H9 (cell line): ENCODE results near the gene BCAS3. TPM values are rescaled to one million over a fixed set of nuclear protein-coding genes. Genes with fewer than 3 reads are reported as not detected.

Source experiments
- DNase-seq: peaks from one replicate; pipeline ENCODE4 v3.0.0-alpha.2; 2017
- H2AFZ ChIP-seq: one replicate; pipeline ENCODE4 v1.6.1; 2013; ENCODE audit warnings: mild to moderate bottlenecking, low read length, control low read depth, moderate library complexity
- H2AK5ac ChIP-seq: 2 replicates; pipeline ENCODE4 v1.6.1; 2013; ENCODE audit warnings: low read length, control low read depth, mixed read lengths; ENCODE audit not compliant: insufficient read length
- H2BK120ac ChIP-seq: one replicate; pipeline ENCODE4 v1.6.1; 2013; ENCODE audit warnings: low read depth, mild to moderate bottlenecking, low read length, control low read depth, inconsistent platforms; ENCODE audit not compliant: poor library complexity, severe bottlenecking
- H2BK12ac ChIP-seq: 2 replicates; pipeline ENCODE4 v1.6.1; 2013; ENCODE audit warnings: low read length, control low read depth, mixed read lengths, low read depth; ENCODE audit not compliant: insufficient read length
- H2BK15ac ChIP-seq: 2 replicates; pipeline ENCODE4 v1.6.1; 2013; ENCODE audit warnings: low read depth, low read length, control low read depth
- H2BK20ac ChIP-seq: one replicate; pipeline ENCODE4 v1.6.1; 2013; ENCODE audit warnings: low read depth, mild to moderate bottlenecking, low read length, control low read depth, inconsistent platforms; ENCODE audit not compliant: poor library complexity, severe bottlenecking
- H2BK5ac ChIP-seq: 2 replicates; pipeline ENCODE4 v1.6.1; 2013; ENCODE audit warnings: low read length, control low read depth, mixed read lengths; ENCODE audit not compliant: insufficient read length
- H3K14ac ChIP-seq: 2 replicates; pipeline ENCODE4 v1.6.1; 2013; ENCODE audit warnings: low read length, control low read depth; ENCODE audit not compliant: insufficient read depth
- H3K18ac ChIP-seq: 2 replicates; pipeline ENCODE4 v1.6.1; 2013; ENCODE audit warnings: low read depth, mild to moderate bottlenecking, mixed read lengths, low read length, control low read depth; ENCODE audit not compliant: insufficient read length
- H3K23ac ChIP-seq: 2 replicates; pipeline ENCODE4 v1.6.1; 2013; ENCODE audit warnings: low read length, control low read depth, mixed read lengths, low read depth; ENCODE audit not compliant: insufficient read length
- H3K23me2 ChIP-seq: 2 replicates; pipeline ENCODE4 v1.6.1; 2013; ENCODE audit warnings: low read depth, mild to moderate bottlenecking, mixed read lengths, low read length, control low read depth; ENCODE audit not compliant: insufficient read length, poor library complexity, severe bottlenecking
- H3K27ac ChIP-seq: 2 replicates; pipeline ENCODE4 v1.5.1; 2013; ENCODE audit warnings: low read length, control low read depth, mixed read lengths, low read depth; ENCODE audit not compliant: insufficient read length
- H3K27me3 ChIP-seq: 2 replicates; pipeline ENCODE4 v1.6.1; 2013; ENCODE audit warnings: low read length, control low read depth, inconsistent platforms; ENCODE audit not compliant: insufficient read depth
- H3K4ac ChIP-seq: 2 replicates; pipeline ENCODE4 v1.6.1; 2013; ENCODE audit warnings: low read depth, mild to moderate bottlenecking, control low read depth, inconsistent platforms, low read length, moderate library complexity
- H3K4me1 ChIP-seq: 2 replicates; pipeline ENCODE4 v1.6.1; 2013; ENCODE audit warnings: low read length, control low read depth, inconsistent platforms; ENCODE audit not compliant: insufficient read depth
- H3K4me2 ChIP-seq: 2 replicates; pipeline ENCODE4 v1.6.1; 2013; ENCODE audit warnings: low read length, control low read depth, mixed read lengths; ENCODE audit not compliant: insufficient read length, insufficient read depth
- H3K56ac ChIP-seq: 2 replicates; pipeline ENCODE4 v1.6.1; 2013; ENCODE audit warnings: low read depth, mild to moderate bottlenecking, mixed read lengths, low read length, control low read depth; ENCODE audit not compliant: insufficient read length
- H3K79me1 ChIP-seq: 2 replicates; pipeline ENCODE4 v1.6.1; 2013; ENCODE audit warnings: low read depth, mild to moderate bottlenecking, moderate library complexity, low read length, control low read depth, inconsistent platforms; ENCODE audit not compliant: insufficient read depth, poor library complexity, severe bottlenecking
- H3K79me2 ChIP-seq: 2 replicates; pipeline ENCODE4 v1.6.1; 2013; ENCODE audit warnings: low read length, control low read depth, inconsistent platforms; ENCODE audit not compliant: insufficient read depth
- H3K9ac ChIP-seq: 2 replicates; pipeline ENCODE4 v1.6.1; 2013; ENCODE audit warnings: low read length, control low read depth, mixed read lengths; ENCODE audit not compliant: insufficient read length; ENCODE audit errors: extremely low read depth
- H3K9me3 ChIP-seq: one replicate; pipeline ENCODE4 v1.6.1; 2013; ENCODE audit warnings: low read depth, low read length, inconsistent platforms; ENCODE audit not compliant: control insufficient read depth
- H3T11ph ChIP-seq: one replicate; pipeline ENCODE4 v1.6.1; 2013; ENCODE audit warnings: mild to moderate bottlenecking, low read length, control low read depth, inconsistent platforms
- H4K20me1 ChIP-seq: one replicate; pipeline ENCODE4 v1.6.1; 2013; ENCODE audit not compliant: control insufficient read depth, insufficient read length, insufficient read depth
- H4K5ac ChIP-seq: 2 replicates; pipeline ENCODE4 v1.6.1; 2013; ENCODE audit warnings: low read depth, mild to moderate bottlenecking, mixed read lengths, low read length, control low read depth; ENCODE audit not compliant: insufficient read length
- H4K8ac ChIP-seq: replicated peaks from 2 replicates; pipeline ENCODE4 v1.6.1; 2013; ENCODE audit warnings: low read length, control low read depth, mixed read lengths, low read depth; ENCODE audit not compliant: insufficient read length
- H4K91ac ChIP-seq: 2 replicates; pipeline ENCODE4 v1.6.1; 2013; ENCODE audit warnings: low read depth, mild to moderate bottlenecking, moderate library complexity, mixed read lengths, low read length, control low read depth; ENCODE audit not compliant: insufficient read length
- H3K27ac Mint-ChIP-seq, 3 experiments: 2 replicates in 2 of 3; 3 replicates in 1 of 3; pipeline ENCODE4 v1.8.0; 2020 to 2021; ENCODE audit warnings: mixed read lengths in 3 of 3, mild to moderate bottlenecking in 1 of 3, moderate library complexity in 1 of 3
- H3K27me3 Mint-ChIP-seq: 2 replicates; pipeline ENCODE4 v1.8.0; 2021; ENCODE audit warnings: low read depth, mild to moderate bottlenecking, moderate library complexity, mixed read lengths
- H3K36me3 Mint-ChIP-seq, 3 experiments: 2 replicates in 2 of 3; 3 replicates in 1 of 3; pipeline ENCODE4 v1.8.0; 2020 to 2021; ENCODE audit warnings: low read depth in 3 of 3, mixed read lengths in 3 of 3; ENCODE audit not compliant: insufficient read depth in 1 of 3
- H3K4me1 Mint-ChIP-seq, 2 experiments: 2 replicates each; pipeline ENCODE4 v1.8.0; 2020; ENCODE audit warnings: mixed read lengths in 2 of 2
- H3K4me3 Mint-ChIP-seq, 2 experiments: 2 replicates in 1 of 2; 3 replicates in 1 of 2; pipeline ENCODE4 v1.8.0; 2020 to 2021; ENCODE audit warnings: mild to moderate bottlenecking in 2 of 2, mixed read lengths in 2 of 2, moderate library complexity in 1 of 2
- H3K9me3 Mint-ChIP-seq, 2 experiments: 2 replicates in 1 of 2; 3 replicates in 1 of 2; pipeline ENCODE4 v1.8.0; 2020; ENCODE audit warnings: mild to moderate bottlenecking in 2 of 2, mixed read lengths in 2 of 2, moderate library complexity in 1 of 2
- CTCF ChIP-seq: fragments of 200-600 bp; sonication (generic); conservative IDR thresholded peaks from 3 replicates; pipeline ENCODE4 v1.8.0; 2021; ENCODE audit warnings: antibody characterized with exemption, mild to moderate bottlenecking
- WGBS: extraction: QIAGEN DNeasy Blood & Tissue Kit; methylation state at CpG from one replicate; pipeline ENCODE4 v1.1.7; 2013; ENCODE audit warnings: missing lambda C conversion rate, low lambda C conversion rate, mixed read lengths; ENCODE audit not compliant: insufficient read length; ENCODE audit errors: extremely low coverage; 5-methylcytosine and 5-hydroxymethylcytosine counted together
- total RNA-seq: library from RNA; stranded (reverse); gene quantifications from 2 replicates; pipeline ENCODE4 v1.2.1, GENCODE V29; 2021

Gene BCAS3
- total RNA-seq, 1 experiment from 2014 or later, result 22.4 TPM

GRCh38 chr17:61351745-61352407 lies 674.2 kb downstream of the BCAS3 start:
- H2AK5ac ChIP-seq, result no peak overlapping the region
- H3K9me3 ChIP-seq, result no peaks in the 10 kb centered on the region
- no peak overlapping the region for H4K91ac ChIP-seq
- H4K20me1 ChIP-seq, result no peaks in the 10 kb centered on the region
- H3T11ph ChIP-seq, result no peak overlapping the region
- Mint-ChIP-seq H3K4me3 (no peak overlapping the region), H3K4me1 (peaks cover 28 to 33% of the 10 kb centered on the region in 2 experiments), H3K9me3 (no peaks in the 10 kb centered on the region), H3K36me3 (no peaks in the 10 kb centered on the region; a peak in 1 of 7 replicates), H3K27ac (no peak overlapping the region), H3K27me3 (no peaks in the 10 kb centered on the region; the same call in 1 of the 2 replicates)
- H3K79me1 ChIP-seq, result no peaks in the 10 kb centered on the region
- H3K56ac ChIP-seq, result no peak overlapping the region
- H3K4ac ChIP-seq, result no peak overlapping the region
- no peak overlapping the region for H4K5ac ChIP-seq
- H3K23me2 ChIP-seq, result no peaks in the 10 kb centered on the region
- no peak overlapping the region for H2BK20ac ChIP-seq
- no peak overlapping the region for H2BK120ac ChIP-seq
- no peak overlapping the region for H3K4me2 ChIP-seq
- no peak for TF ChIP-seq CTCF
- H3K79me2 ChIP-seq, result no peaks in the 10 kb centered on the region
- no peaks in the 10 kb centered on the region for H3K27me3 ChIP-seq
- no peak overlapping the region for H3K9ac ChIP-seq
- H3K18ac ChIP-seq, result no peak overlapping the region
- no peak overlapping the region for H3K23ac ChIP-seq
- no peak for DNase-seq
- no peak overlapping the region for H3K14ac ChIP-seq
- H2AFZ ChIP-seq, result no peak overlapping the region
- H2BK15ac ChIP-seq, result no peak overlapping the region
- WGBS, result no CpG with 5 or more reads among the region's 5 CpGs
- H2BK12ac ChIP-seq, result no peak overlapping the region
- no peak overlapping the region for H2BK5ac ChIP-seq
- no peak overlapping the region for H4K8ac ChIP-seq
- no peak overlapping the region for H3K27ac ChIP-seq
- H3K4me1 ChIP-seq, result peaks cover 3% of the 10 kb centered on the region; the same call in 1 of the 2 replicates
